Cardiac muscle cell (in vitro differentiated cells and primary cell): ENCODE data around the gene POLD2. TPM values are rescaled to one million over a fixed set of nuclear protein-coding genes. Genes with fewer than 3 reads are reported as not detected.

Experiments
- DNase-seq, 2 donors: peaks; one replicate each; pipeline versions ENCODE4 v3.0.0 to v3.0.0-alpha.2; 2010 to 2017; ENCODE audit warnings: low read depth in 1 of 2, low spot score in 1 of 2
- H3K27ac ChIP-seq: fragments of 200-600 bp; sonication (generic); 2 replicates; pipeline ENCODE4 v1.5.1; 2016
- H3K27me3 ChIP-seq: fragments of 200-600 bp; sonication (generic); 2 replicates; pipeline ENCODE4 v1.6.0; 2016; ENCODE audit warnings: control low read depth
- H3K36me3 ChIP-seq: fragments of 200-600 bp; sonication (generic); 2 replicates; pipeline ENCODE4 v1.5.1; 2016; ENCODE audit warnings: control low read depth
- H3K4me1 ChIP-seq: fragments of 200-600 bp; sonication (generic); 2 replicates; pipeline ENCODE4 v1.8.1; 2017; ENCODE audit warnings: low read depth, mild to moderate bottlenecking, mixed run types
- H3K4me3 ChIP-seq: fragments of 200-600 bp; sonication (generic); 2 replicates; pipeline ENCODE4 v1.5.1; 2016; ENCODE audit warnings: mild to moderate bottlenecking
- H3K9me3 ChIP-seq: fragments of 200-600 bp; sonication (generic); 2 replicates; pipeline ENCODE4 v1.5.1; 2017; ENCODE audit warnings: low read depth, mild to moderate bottlenecking, control low read depth
- polyA plus RNA-seq: library from polyadenylated mRNA; unstranded; fragments of >200 nt; fragmentation: Nextera tagmentation; extraction: Ambion mirVana; gene quantifications from 2 replicates; pipeline ENCODE4 v1.2.1, GENCODE V29; 2016
- total RNA-seq: library from RNA; depleted of rRNA; stranded (reverse); fragments of >200 nt; gene quantifications from 2 replicates; pipeline ENCODE4 v1.2.3, GENCODE V29; 2016
- TF ChIP-seq, protein P1 (sequence below): IDR thresholded peaks from 2 replicates; pipeline ENCODE4 v1.5.1; 2012; ENCODE audit warnings: low read depth, mild to moderate bottlenecking, low read length

The POLD2 gene
- total and polyA plus RNA-seq, 2 experiments from 2014 or later, result 133 to 194 TPM

DNA sequence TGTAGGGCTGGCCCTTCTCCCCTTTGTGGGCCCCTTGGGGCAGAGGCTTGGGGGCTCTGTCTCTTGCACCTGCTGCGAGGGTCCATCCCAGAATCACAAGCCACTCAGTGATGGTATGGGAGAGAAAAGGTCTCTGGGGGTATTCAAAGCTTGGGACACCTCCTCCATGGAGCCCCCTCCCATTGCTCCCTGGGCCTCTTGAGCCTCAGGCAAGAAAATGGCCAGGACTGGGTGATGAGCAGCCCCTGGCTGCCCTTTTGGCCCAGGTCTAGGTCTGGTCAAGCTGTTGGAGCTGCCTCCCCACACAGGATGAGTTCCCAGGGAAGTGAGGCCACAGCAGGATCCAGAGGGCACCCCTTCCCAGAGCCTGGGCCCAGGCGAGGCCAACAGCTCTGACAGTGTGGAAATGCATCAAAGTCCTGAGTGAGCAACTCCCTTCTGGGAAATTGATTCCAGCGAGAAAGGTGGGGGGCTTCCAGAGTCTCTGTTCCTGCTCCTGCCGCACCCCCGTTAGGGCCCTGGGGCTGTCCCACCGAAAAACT is 21.1 kb upstream of the POLD2 start:
- Histone ChIP-seq H3K27ac (no peak overlapping the region), H3K4me1 (peaks cover 45% of the 10 kb centered on the region), H3K36me3 (peaks cover 4% of the 10 kb centered on the region), H3K27me3 (no peaks in the 10 kb centered on the region), H3K9me3 (no peaks in the 10 kb centered on the region), H3K4me3 (no peak overlapping the region)
- TF ChIP-seq, protein P1, sequence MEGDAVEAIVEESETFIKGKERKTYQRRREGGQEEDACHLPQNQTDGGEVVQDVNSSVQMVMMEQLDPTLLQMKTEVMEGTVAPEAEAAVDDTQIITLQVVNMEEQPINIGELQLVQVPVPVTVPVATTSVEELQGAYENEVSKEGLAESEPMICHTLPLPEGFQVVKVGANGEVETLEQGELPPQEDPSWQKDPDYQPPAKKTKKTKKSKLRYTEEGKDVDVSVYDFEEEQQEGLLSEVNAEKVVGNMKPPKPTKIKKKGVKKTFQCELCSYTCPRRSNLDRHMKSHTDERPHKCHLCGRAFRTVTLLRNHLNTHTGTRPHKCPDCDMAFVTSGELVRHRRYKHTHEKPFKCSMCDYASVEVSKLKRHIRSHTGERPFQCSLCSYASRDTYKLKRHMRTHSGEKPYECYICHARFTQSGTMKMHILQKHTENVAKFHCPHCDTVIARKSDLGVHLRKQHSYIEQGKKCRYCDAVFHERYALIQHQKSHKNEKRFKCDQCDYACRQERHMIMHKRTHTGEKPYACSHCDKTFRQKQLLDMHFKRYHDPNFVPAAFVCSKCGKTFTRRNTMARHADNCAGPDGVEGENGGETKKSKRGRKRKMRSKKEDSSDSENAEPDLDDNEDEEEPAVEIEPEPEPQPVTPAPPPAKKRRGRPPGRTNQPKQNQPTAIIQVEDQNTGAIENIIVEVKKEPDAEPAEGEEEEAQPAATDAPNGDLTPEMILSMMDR, result no peak
- DNase-seq, result no peak

DNA sequence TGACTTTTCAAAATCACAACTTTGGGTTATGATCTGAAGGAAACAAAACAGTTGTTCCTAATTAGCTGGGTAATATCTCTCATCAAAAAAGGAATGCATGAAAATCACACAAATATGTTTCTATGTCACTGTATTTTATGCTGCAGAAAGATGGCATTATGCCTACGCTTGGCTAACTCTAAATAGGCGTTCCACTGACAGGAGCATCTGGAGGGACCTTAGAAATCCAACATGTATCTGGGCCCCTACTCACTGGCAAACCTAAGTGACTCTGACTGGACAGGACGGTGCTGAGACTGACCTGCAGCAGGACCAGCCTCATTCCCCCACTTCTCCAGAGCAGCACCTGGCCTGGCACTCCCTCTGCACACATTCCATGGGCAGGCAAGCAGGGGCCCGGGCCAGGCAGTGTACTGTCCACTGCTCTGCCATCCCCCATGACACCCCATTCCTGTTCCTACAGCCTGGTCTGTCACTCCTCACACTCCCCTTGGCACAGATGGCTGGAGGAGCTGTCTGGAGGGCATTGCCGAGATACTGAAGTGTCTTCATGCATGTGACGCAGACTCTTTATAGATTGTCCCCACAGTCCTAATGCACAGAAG is 20.4 kb upstream of the POLD2 start:
- no peak for DNase-seq
- H3K4me3 ChIP-seq, result no peak overlapping the region
- H3K27me3 ChIP-seq, result no peaks in the 10 kb centered on the region
- TF ChIP-seq, protein P1, result no peak
- H3K9me3 ChIP-seq, result no peaks in the 10 kb centered on the region
- peak overlapping the region; percentile 36 for H3K27ac ChIP-seq
- H3K36me3 ChIP-seq, result peaks cover 10% of the 10 kb centered on the region
- peaks cover 45% of the 10 kb centered on the region for H3K4me1 ChIP-seq

DNA sequence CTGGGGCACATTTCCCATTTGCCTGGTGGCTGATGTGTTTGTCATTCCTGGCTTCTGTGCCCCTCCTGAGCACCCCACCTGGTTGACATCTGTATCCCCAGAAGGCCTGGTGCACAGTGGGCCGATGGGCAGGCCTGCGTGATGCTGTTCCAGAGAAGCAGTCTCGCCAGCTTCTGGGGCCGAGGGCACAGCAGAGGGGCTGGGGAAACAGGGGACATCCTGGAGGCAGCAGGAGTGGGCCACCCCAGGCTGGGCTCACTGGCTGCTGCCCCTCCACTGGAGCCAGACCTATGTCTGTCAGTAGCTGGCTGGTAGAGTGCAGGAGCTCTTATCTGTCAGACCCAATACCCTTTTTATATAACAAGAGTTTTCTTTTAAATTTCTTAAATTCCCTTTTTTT is 18.7 kb upstream of the POLD2 start:
- H3K27ac ChIP-seq, result peak overlapping the region; percentile 100
- peaks cover 12% of the 10 kb centered on the region for H3K36me3 ChIP-seq
- peaks cover 40% of the 10 kb centered on the region for H3K4me1 ChIP-seq
- H3K9me3 ChIP-seq, result no peaks in the 10 kb centered on the region
- H3K4me3 ChIP-seq, result no peak overlapping the region
- TF ChIP-seq, protein P1, result no peak
- H3K27me3 ChIP-seq, result no peaks in the 10 kb centered on the region
- DNase-seq, result no peak

DNA sequence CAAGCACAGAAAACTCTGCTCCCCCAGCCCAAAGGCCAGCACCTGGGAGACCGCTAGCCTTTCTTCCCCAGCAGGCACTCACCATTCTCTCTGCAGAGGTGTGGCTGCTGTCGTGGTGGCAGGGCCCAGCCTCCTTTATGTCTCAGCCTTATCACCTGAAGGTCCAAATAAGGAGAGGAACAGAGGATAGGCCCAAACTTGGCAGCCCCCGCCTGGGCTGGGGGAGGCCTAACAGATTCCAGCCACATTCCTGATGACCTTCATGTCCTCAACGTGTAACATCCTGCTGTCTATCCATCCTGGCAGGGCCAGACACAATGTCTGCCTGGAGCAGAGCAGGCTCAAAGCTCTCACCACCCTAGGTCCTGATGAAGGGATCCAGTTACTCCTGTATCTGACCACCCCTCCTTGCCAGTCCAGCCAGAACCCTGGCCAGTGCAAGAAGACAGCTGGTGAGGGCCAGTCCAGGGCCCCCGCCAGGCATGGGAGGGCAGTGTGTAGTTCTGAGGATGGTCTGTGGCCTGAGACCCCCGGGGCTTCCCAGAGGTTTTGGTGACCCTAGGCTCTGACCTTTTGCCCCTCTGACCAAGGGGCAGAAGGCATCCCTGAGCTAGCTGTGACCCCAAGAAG is 18.0 kb upstream of the POLD2 start, which contains the start of gene MYL7:
TSS of gene MYL7 (minus strand) at position 112 of the 630 bp plus-strand sequence. CDS start at position 85, 27 bp downstream.
- no peaks in the 10 kb centered on the region for H3K9me3 ChIP-seq
- DNase-seq, result peak in 1 of 2 donors; percentile 83
- peak within 1 kb of the TSS; percentile 40 for H3K4me3 ChIP-seq
- H3K36me3 ChIP-seq, result peaks cover 12% of the 10 kb centered on the region
- H3K27ac ChIP-seq, result peak within 1 kb of the TSS; percentile 100
- peaks cover 45% of the 10 kb centered on the region for H3K4me1 ChIP-seq
- TF ChIP-seq, protein P1, result no peak
- no peaks in the 10 kb centered on the region for H3K27me3 ChIP-seq

DNA sequence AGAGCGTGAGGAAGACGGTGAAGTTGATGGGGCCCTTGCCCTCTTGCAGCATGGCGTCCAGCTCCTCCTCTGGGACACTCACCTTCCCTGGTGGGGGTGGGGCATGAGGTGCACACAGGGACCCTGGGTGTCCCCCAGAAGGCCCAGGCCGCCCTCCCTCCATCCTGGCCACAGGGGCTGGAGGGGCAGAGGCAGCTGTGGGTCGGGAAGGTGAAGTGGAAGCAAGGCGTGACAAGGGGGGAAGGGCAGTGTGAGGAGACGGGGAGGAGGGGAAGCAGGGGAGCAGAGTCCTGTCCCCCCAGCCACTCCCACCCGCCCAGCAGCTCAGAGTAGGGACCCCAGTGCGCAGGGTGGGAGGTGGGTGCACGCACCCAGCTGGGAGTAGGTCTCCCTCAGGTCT is 17.0 kb upstream of the POLD2 start:
- Histone ChIP-seq H3K9me3 (no peaks in the 10 kb centered on the region), H3K36me3 (peaks cover 12% of the 10 kb centered on the region), H3K27ac (peak overlapping the region; percentile 100), H3K27me3 (no peaks in the 10 kb centered on the region), H3K4me1 (peaks cover 52% of the 10 kb centered on the region), H3K4me3 (peak overlapping the region; percentile 40)
- TF ChIP-seq, protein P1, result no peak
- no peak for DNase-seq
